ENCODE results near the gene PRAMEF11.
"Not testable (repeated sequence)": the region's sequence is repeated elsewhere in the genome, so short reads cannot be mapped to it uniquely, and the experiment has no call there.

DNA sequence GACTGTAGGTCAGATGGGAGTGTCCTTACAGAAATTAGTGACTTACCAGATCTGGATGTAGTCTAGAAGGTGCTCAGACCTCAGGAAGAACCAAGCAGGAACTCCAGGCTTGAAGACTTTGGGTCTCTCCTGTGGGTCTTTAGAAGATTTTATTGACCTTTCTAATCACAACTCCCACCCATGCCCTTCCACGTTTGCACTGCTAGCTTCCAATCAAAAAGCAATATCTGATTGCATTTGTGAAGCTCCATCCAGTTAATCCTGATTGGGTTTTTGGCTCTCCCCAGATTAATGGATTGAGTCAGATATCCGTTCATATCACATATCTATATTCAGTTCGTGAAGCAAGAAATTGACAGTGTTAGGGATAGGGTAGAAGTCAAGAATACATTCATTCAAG is at the start of gene PRAMEF11:
- TF ChIP-seq, protein P1, sequence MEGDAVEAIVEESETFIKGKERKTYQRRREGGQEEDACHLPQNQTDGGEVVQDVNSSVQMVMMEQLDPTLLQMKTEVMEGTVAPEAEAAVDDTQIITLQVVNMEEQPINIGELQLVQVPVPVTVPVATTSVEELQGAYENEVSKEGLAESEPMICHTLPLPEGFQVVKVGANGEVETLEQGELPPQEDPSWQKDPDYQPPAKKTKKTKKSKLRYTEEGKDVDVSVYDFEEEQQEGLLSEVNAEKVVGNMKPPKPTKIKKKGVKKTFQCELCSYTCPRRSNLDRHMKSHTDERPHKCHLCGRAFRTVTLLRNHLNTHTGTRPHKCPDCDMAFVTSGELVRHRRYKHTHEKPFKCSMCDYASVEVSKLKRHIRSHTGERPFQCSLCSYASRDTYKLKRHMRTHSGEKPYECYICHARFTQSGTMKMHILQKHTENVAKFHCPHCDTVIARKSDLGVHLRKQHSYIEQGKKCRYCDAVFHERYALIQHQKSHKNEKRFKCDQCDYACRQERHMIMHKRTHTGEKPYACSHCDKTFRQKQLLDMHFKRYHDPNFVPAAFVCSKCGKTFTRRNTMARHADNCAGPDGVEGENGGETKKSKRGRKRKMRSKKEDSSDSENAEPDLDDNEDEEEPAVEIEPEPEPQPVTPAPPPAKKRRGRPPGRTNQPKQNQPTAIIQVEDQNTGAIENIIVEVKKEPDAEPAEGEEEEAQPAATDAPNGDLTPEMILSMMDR (IDR thresholded peaks at IDR 0.05): not testable (repeated sequence)
- TF ChIP-seq POLR2A (IDR thresholded peaks at IDR 0.05): not testable (repeated sequence)

Measured in right lobe of liver (tissue), 4 donors.